IMR-90 (cell line): Measurements from ENCODE around the gene IGFBP5. TPM values are rescaled to one million over a fixed set of nuclear protein-coding genes. Genes with fewer than 3 reads are reported as not detected.

Experiments
- ATAC-seq: fragments of 200-7000 bp; cut with Tn5 transposase; 2 replicates; pipeline ENCODE4 v1.9.1; 2020; ENCODE audit warnings: low read depth, mild to moderate bottlenecking, moderate library complexity
- BruUV-seq: library from RNA; stranded (reverse); fragments of 400-500 nt; replicated peaks from 2 replicates; lab custom pipeline; 2021; lab: Mats Ljungman, UMichigan
- CTCF ChIA-PET: fragments of 300-600 bp; formaldehyde crosslinking; extraction: SDS; loops from one replicate; lab custom pipeline; 2021; ENCODE audit warnings: antibody characterized with exemption; lab: Yijun Ruan, JAX
- POLR2A ChIA-PET: fragments of 300-600 bp; sonication (Branson Sonifier 250); formaldehyde crosslinking; loops from one replicate; lab custom pipeline; 2022; ENCODE audit warnings: antibody characterized with exemption; ENCODE audit not compliant: unreplicated experiment; lab: Charles Lee
- DNase-seq: peaks from one replicate; pipeline ENCODE4 v3.0.0; 2013
- H2AFZ ChIP-seq: replicated peaks from 2 replicates; pipeline ENCODE3; 2013; ENCODE audit warnings: low read length, mild to moderate bottlenecking; ENCODE audit not compliant: poor library complexity
- H2AK5ac ChIP-seq: 2 replicates; pipeline ENCODE4 v1.6.1; 2013; ENCODE audit warnings: low read depth, low read length, inconsistent platforms
- H2AK9ac ChIP-seq: replicated peaks from 2 replicates; pipeline ENCODE3; 2013; ENCODE audit warnings: mild to moderate bottlenecking, low read depth, low read length, moderate library complexity; ENCODE audit not compliant: poor library complexity
- H2BK120ac ChIP-seq: 2 replicates; pipeline ENCODE4 v1.6.1; 2013; ENCODE audit warnings: low read depth, low read length, inconsistent platforms
- H2BK15ac ChIP-seq: 3 replicates; pipeline ENCODE4 v1.6.1; 2013; ENCODE audit warnings: low read depth, low read length, inconsistent platforms
- H2BK20ac ChIP-seq: 2 replicates; pipeline ENCODE4 v1.6.1; 2013; ENCODE audit warnings: low read depth, mild to moderate bottlenecking, inconsistent platforms, low read length, moderate library complexity
- H2BK5ac ChIP-seq: 2 replicates; pipeline ENCODE4 v1.6.1; 2013; ENCODE audit warnings: mild to moderate bottlenecking, low read depth, low read length, inconsistent platforms; ENCODE audit not compliant: poor library complexity, severe bottlenecking
- H3K14ac ChIP-seq: replicated peaks from 2 replicates; pipeline ENCODE4 v1.6.1; 2013; ENCODE audit warnings: low read depth, low read length, inconsistent platforms
- H3K18ac ChIP-seq: 2 replicates; pipeline ENCODE4 v1.6.1; 2013; ENCODE audit warnings: low read depth, low read length, control low read depth
- H3K23ac ChIP-seq: 2 replicates; pipeline ENCODE4 v1.6.1; 2013; ENCODE audit warnings: low read depth, low read length, inconsistent platforms
- H3K27ac ChIP-seq: 2 replicates; pipeline ENCODE4 v1.5.1; 2013; ENCODE audit warnings: mild to moderate bottlenecking, control low read depth, low read length; ENCODE audit not compliant: insufficient read depth
- H3K27me3 ChIP-seq: 2 replicates; pipeline ENCODE4 v1.6.1; 2013; ENCODE audit warnings: low read length; ENCODE audit not compliant: control insufficient read depth, insufficient read depth
- H3K36me3 ChIP-seq: 2 replicates; pipeline ENCODE4 v1.6.1; 2013; ENCODE audit warnings: low read length, mixed read lengths; ENCODE audit not compliant: control insufficient read depth, insufficient read depth
- H3K4ac ChIP-seq: 2 replicates; pipeline ENCODE4 v1.6.1; 2013; ENCODE audit warnings: low read depth, low read length, inconsistent platforms
- H3K4me1 ChIP-seq: 2 replicates; pipeline ENCODE4 v1.6.1; 2013; ENCODE audit warnings: low read length, mixed read lengths; ENCODE audit not compliant: control insufficient read depth, insufficient read depth
- H3K4me2 ChIP-seq: 2 replicates; pipeline ENCODE4 v1.6.1; 2013; ENCODE audit warnings: low read depth, mild to moderate bottlenecking, control low read depth, low read length, moderate library complexity
- H3K4me3 ChIP-seq: 2 replicates; pipeline ENCODE4 v1.5.1; 2013; ENCODE audit warnings: low read depth, mild to moderate bottlenecking, control low read depth, low read length, moderate library complexity; ENCODE audit not compliant: insufficient read depth
- H3K56ac ChIP-seq: 2 replicates; pipeline ENCODE4 v1.6.1; 2013; ENCODE audit warnings: low read length, inconsistent platforms; ENCODE audit not compliant: insufficient read depth; ENCODE audit errors: extremely low read depth
- H3K79me1 ChIP-seq, 2 experiments: 2 replicates each; pipeline ENCODE4 v1.6.1; 2013; ENCODE audit warnings: low read length in 2 of 2, inconsistent platforms in 1 of 2, low read depth in 1 of 2
- H3K9ac ChIP-seq: 2 replicates; pipeline ENCODE4 v1.6.1; 2013; ENCODE audit warnings: low read depth, low read length, control low read depth
- H3K9me1 ChIP-seq: 2 replicates; pipeline ENCODE4 v1.6.1; 2013; ENCODE audit warnings: low read length, inconsistent platforms; ENCODE audit not compliant: insufficient read depth
- H3K9me3 ChIP-seq: 2 replicates; pipeline ENCODE4 v1.6.1; 2013; ENCODE audit warnings: low read length; ENCODE audit not compliant: control insufficient read depth, insufficient read depth
- H4K20me1 ChIP-seq: 2 replicates; pipeline ENCODE4 v1.6.1; 2013; ENCODE audit warnings: low read length, inconsistent platforms; ENCODE audit not compliant: insufficient read depth
- H4K5ac ChIP-seq: 2 replicates; pipeline ENCODE4 v1.6.1; 2013; ENCODE audit warnings: mild to moderate bottlenecking, low read depth, low read length, control low read depth
- H4K8ac ChIP-seq, 2 experiments: 2 replicates each; pipeline ENCODE4 v1.6.1; 2013; ENCODE audit warnings: low read depth in 2 of 2, low read length in 2 of 2, control low read depth in 1 of 2, inconsistent platforms in 1 of 2
- H4K91ac ChIP-seq: 2 replicates; pipeline ENCODE4 v1.6.1; 2013; ENCODE audit warnings: low read depth, low read length, inconsistent platforms; ENCODE audit not compliant: insufficient read depth
- BHLHE40 ChIP-seq: fragments of 150-350 bp; IDR thresholded peaks from 2 replicates; pipeline ENCODE4 v1.6.1; 2016; ENCODE audit warnings: mild to moderate bottlenecking, low read depth, low read length
- ELK1 ChIP-seq: fragments of 150-350 bp; IDR thresholded peaks from 2 replicates; pipeline ENCODE4 v1.6.1; 2016; ENCODE audit warnings: low read depth, mild to moderate bottlenecking, low read length, moderate library complexity, borderline replicate concordance
- MAZ ChIP-seq: IDR thresholded peaks from 2 replicates; pipeline ENCODE4 v1.6.1; 2012; ENCODE audit warnings: low read depth, mild to moderate bottlenecking, low read length, improper control_type of control experiment, moderate library complexity, borderline replicate concordance
- NFE2L2 ChIP-seq: fragments of 150-350 bp; IDR thresholded peaks from 2 replicates; pipeline ENCODE4 v1.6.1; 2016; ENCODE audit warnings: low read depth, mild to moderate bottlenecking, low read length
- POLR2A ChIP-seq: IDR thresholded peaks from 2 replicates; pipeline ENCODE4 v1.6.1; 2012; ENCODE audit warnings: mild to moderate bottlenecking, low read depth, low read length
- RAD21 ChIP-seq: IDR thresholded peaks from 2 replicates; pipeline ENCODE4 v1.6.1; 2012; ENCODE audit warnings: low read length, improper control_type of control experiment
- RCOR1 ChIP-seq: IDR thresholded peaks from 2 replicates; pipeline ENCODE4 v1.6.1; 2012; ENCODE audit warnings: mild to moderate bottlenecking, low read length, improper control_type of control experiment; ENCODE audit not compliant: insufficient replicate concordance
- SMC3 ChIP-seq: fragments of 150-350 bp; IDR thresholded peaks from 2 replicates; pipeline ENCODE4 v1.6.1; 2016; ENCODE audit warnings: low read depth, mild to moderate bottlenecking, antibody characterized with exemption, low read length, moderate library complexity
- USF2 ChIP-seq: fragments of 150-350 bp; IDR thresholded peaks from 2 replicates; pipeline ENCODE4 v1.6.1; 2017; ENCODE audit warnings: mild to moderate bottlenecking, antibody characterized with exemption, low read length, low read depth
- WGBS, 2 experiments: methylation state at CpG; one replicate each; pipeline versions ENCODE4 v1.1.5 to v1.1.7; 2013; ENCODE audit warnings: missing lambda C conversion rate in 2 of 2; ENCODE audit not compliant: insufficient read length in 1 of 2; ENCODE audit errors: extremely low coverage in 2 of 2; 5-methylcytosine and 5-hydroxymethylcytosine counted together
- dilution Hi-C: fragments of 300-500 bp; cut with HindIII; formaldehyde crosslinking; loops from one replicate; pipeline ENCODE4 v1.14.3; 2018; ENCODE audit warnings: low sequenced_read_pairs; ENCODE audit not compliant: unreplicated experiment
- in situ Hi-C: fragments of 300-500 bp; cut with MboI; formaldehyde crosslinking; loops from 3 replicates; pipeline ENCODE4 v1.14.3; 2019; ENCODE audit warnings: low sequenced_read_pairs, inconsistent platforms, mixed read lengths
- intact Hi-C: fragments of 100-400 bp; cut with micrococcal nuclease; formaldehyde crosslinking; loops from 2 replicates; pipeline ENCODE4 v1.10.0; 2022
- polyA plus RNA-seq, 3 experiments: library from polyadenylated mRNA; depleted of rRNA; stranded (reverse); fragments of >200 nt; gene quantifications; 2 replicates each; pipeline ENCODE4 v1.2.3, GENCODE V29; 2012; ENCODE audit warnings: low replicate concordance in 1 of 3
- total RNA-seq: library from RNA; depleted of rRNA; stranded (reverse); fragments of >200 nt; gene quantifications from 2 replicates; pipeline ENCODE4 v1.2.3, GENCODE V29; 2012
- TF ChIP-seq, protein P1 (sequence below): conservative IDR thresholded peaks from 2 replicates; pipeline ENCODE4 v1.5.1; 2012; ENCODE audit warnings: mild to moderate bottlenecking, low read depth, low read length, improper control_type of control experiment

IGFBP5 gene
- total and polyA plus RNA-seq, 2 of the 4 experiments (the other 2 are of a cell fraction) = 392 to 1,339 TPM

DNA sequence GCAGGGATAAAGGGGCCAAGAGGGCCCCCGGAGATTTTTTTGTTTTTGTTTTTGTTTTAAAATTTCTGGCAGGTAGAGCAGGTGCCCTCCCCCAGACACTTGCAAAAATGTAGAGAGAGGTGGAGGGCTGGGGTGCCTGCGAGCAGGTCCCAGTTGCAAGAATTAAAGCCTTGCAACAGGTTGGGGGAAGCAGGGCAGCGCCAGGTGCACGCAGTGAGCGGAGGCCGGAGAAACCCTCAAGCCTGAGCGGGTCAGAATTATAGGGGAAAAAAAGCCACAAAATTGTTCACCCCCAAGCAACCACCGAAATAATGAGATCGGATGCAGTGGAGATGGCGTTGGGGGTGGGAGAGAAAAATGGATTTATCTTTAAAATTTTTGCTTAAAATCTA lies 527 bp downstream of the IGFBP5 start (continued):
- TF ChIP-seq ELK1 = no peak

GRCh38 chr2:216694082-216694825 lies 1.1 kb downstream of the IGFBP5 start:
- POLR2A ChIA-PET = interaction anchor here (0.5 to 2.0 kb wide), 18 partner anchors 17 to 1016 kb away, joined by 3 to 13 read pairs (median 6); no protein-coding TSS in a partner anchor
- peaks cover 11% of the 10 kb centered on the region for H3K9me1 ChIP-seq
- H2BK20ac ChIP-seq = no peak overlapping the region; the same call in 1 of the 2 replicates
- CTCF ChIA-PET = interaction anchor here (0.6 to 1.3 kb wide), 4 partner anchors 12 to 1019 kb away, joined by 3 to 5 read pairs (median 4); no protein-coding TSS in a partner anchor
- H2BK120ac ChIP-seq = peak overlapping the region; percentile 35
- dilution Hi-C loops (loop anchor here (25.0 kb wide), 2 partner anchors 468 to 818 kb away; no protein-coding TSS in a partner anchor), in situ Hi-C loops (loop anchor here (10.0 kb wide), 3 partner anchors 361 to 591 kb away; no protein-coding TSS in a partner anchor), intact Hi-C loops (loop anchor here (2.0 to 10.0 kb wide), 3 partner anchors 645 to 931 kb away; no protein-coding TSS in a partner anchor)
- ATAC-seq (no peak), DNase-seq (no peak)
- H4K5ac ChIP-seq = peak overlapping the region; percentile 31; the same call in 1 of the 2 replicates
- H3K4me1 ChIP-seq = peaks cover 19% of the 10 kb centered on the region
- no peak overlapping the region for H2BK15ac ChIP-seq
- H3K23ac ChIP-seq = peak overlapping the region; percentile 49
- H3K79me1 ChIP-seq = peaks cover 5 to 57% of the 10 kb centered on the region in 2 experiments; a peak in 3 of 4 replicates
- H3K27ac ChIP-seq = peak overlapping the region; percentile 85
- no peaks in the 10 kb centered on the region for H3K27me3 ChIP-seq
- peak overlapping the region; percentile 98 for H3K9ac ChIP-seq
- H3K56ac ChIP-seq = peak overlapping the region; percentile 89
- H4K91ac ChIP-seq = peak overlapping the region; percentile 16
- no peaks in the 10 kb centered on the region for H3K9me3 ChIP-seq
- peak overlapping the region; percentile 39 for H3K4me2 ChIP-seq
- peak overlapping the region; percentile 75 for H2AK9ac ChIP-seq
- H4K20me1 ChIP-seq = peaks cover 60% of the 10 kb centered on the region
- peak overlapping the region; percentile 43 for H3K18ac ChIP-seq
- peaks cover 42% of the 10 kb centered on the region for H3K36me3 ChIP-seq
- H4K8ac ChIP-seq = peak overlapping the region; percentile 51 to 71
- 1% methylated on average over 33 of the region's 59 CpGs; no CpG with 5 or more reads in 1 of the 2 experiments for WGBS, 2 experiments
- TF ChIP-seq USF2 (no peak), MAZ (no peak), BHLHE40 (peak; percentile 8; the same call in 1 of the 2 replicates), POLR2A (no peak), RCOR1 (no peak), NFE2L2 (no peak), RAD21 (no peak), SMC3 (no peak)
- TF ChIP-seq, protein P1, sequence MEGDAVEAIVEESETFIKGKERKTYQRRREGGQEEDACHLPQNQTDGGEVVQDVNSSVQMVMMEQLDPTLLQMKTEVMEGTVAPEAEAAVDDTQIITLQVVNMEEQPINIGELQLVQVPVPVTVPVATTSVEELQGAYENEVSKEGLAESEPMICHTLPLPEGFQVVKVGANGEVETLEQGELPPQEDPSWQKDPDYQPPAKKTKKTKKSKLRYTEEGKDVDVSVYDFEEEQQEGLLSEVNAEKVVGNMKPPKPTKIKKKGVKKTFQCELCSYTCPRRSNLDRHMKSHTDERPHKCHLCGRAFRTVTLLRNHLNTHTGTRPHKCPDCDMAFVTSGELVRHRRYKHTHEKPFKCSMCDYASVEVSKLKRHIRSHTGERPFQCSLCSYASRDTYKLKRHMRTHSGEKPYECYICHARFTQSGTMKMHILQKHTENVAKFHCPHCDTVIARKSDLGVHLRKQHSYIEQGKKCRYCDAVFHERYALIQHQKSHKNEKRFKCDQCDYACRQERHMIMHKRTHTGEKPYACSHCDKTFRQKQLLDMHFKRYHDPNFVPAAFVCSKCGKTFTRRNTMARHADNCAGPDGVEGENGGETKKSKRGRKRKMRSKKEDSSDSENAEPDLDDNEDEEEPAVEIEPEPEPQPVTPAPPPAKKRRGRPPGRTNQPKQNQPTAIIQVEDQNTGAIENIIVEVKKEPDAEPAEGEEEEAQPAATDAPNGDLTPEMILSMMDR = no peak
- H3K4ac ChIP-seq = peak overlapping the region; percentile 85
- no TSS peak for BruUV-seq
- H3K4me3 ChIP-seq = peak overlapping the region; percentile 69
- peak overlapping the region; percentile 86 for H2AFZ ChIP-seq
- H3K14ac ChIP-seq = peak overlapping the region; percentile 91
- H2BK5ac ChIP-seq = peak overlapping the region; percentile 83
- H2AK5ac ChIP-seq = no peak overlapping the region
